CD4-positive, alpha-beta T cell treated with Interleukin-6 at 100 ng/mL for 8 hours (primary cell): Measurements from ENCODE around the gene TIGAR.

Source experiments
- DNase-seq: peaks from one replicate; pipeline ENCODE4 v3.0.0-alpha.2; 2020; ENCODE audit warnings: mixed read lengths, low spot score

Gene TIGAR

GRCh38 chr12:4303750-4304149 lies 17.3 kb upstream of the TIGAR start:
- DNase-seq: no peak

- DNase-seq: no peak
Observed at GRCh38 chr12:4307593-4308333, 13.2 kb upstream of the TIGAR start.

DNA sequence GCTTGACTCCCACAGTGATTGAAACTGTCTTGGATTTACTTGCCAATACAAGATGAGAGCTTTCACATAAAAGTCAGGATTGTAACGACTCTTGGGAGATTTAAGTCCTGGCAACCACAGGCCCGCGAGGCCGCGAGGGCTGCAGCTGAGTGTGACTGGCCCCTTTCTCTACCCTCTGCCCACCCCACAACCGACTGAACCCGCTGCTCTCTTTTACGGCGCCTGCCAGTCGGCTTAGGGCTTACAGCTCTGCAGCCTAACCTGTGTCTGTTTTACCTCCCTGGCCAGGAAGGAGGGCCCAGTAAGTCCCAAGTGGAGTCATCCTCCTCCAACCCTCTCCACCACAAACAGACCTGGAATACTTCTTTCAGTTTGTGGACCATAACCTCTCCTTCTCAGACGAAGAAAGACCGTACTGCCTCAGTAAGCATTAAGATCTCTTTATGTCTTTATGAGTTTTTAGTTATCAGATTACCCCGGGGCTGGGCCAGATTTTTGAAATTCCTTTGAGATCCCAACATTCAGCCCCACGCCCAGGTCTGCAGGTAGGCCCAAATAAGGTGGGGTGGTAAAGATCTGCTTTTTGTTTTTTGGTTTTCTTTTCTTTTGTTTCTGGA lies 12.6 kb upstream of the TIGAR start:
- DNase-seq: no peak

DNA sequence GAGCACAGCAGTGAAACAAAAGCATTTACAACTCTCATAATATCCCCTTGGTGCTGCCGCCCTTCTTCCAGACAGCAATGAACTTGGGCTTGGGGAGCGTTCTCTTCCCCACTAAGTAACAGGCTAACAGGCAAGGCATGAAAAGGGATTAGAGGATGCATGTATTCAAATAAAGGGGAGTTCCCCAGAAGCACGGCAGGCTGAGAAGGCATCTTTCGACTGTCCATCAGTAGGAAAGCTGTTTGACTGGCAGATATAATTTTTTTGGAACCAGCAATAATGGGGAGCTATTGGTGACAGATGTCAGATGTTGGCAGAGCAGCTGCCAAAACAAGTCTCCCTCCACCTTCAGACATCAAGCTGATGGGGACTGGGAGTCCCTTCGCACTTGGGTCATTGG lies 9.2 kb upstream of the TIGAR start:
- no peak for DNase-seq

DNA sequence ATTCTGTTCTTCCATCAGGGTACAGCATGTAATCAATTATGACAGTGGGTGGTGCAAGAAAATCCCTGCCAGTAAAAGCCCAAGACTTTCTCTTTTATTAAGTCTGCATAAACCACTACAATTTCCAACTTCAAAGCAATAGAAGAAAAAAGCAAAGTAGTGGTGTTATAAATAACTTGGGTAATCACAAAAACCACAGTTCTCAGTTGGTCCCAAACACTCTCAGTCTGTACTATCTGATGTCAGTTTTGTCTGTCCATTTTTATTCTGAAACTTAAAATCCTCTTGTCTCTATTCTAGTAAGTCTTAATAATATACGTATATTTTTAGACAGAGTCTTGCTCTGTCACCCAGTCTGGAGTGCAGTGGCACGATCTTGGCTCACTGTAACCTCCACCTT lies 8.8 kb upstream of the TIGAR start:
- no peak for DNase-seq

DNA sequence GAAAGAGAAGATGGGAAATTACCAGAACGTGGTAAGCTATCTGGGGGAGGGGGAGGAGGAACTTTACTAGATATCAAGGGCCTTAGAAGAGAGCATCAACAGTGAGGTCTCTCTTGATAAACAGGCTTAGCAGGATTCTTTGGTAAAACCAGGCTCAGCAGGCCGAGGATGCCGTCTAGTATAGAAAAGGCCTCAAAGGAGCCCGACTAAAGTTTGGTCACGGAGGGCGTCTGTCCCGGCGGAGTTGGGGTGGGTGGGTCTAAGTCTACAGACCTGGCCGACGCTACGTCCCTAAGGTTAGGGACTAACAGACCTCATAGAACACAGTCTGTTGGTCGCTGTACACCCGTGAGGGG lies 538 bp upstream of the TIGAR start:
- no peak for DNase-seq

GRCh38 chr12:4322726-4323125 lies 1.7 kb downstream of the TIGAR start:
- no peak for DNase-seq

DNA sequence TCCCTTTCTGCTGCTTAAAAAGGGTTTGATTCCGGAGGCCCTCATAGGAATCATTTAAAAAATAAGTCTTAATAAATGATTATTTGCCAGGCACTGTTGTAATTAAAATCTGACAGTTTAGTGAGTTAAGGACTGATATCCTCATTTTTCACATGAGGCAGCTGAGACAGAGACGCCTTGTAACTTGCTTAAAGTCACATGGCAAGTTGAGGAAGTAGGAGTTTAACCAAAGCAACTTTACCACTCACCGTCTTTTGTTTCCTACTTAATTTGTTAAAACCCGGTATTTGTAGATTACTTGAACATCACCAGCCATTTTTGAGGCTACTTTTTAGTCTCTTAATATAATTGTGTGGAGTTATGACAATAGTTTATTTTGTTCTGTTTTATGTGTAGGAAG lies 2.4 kb downstream of the TIGAR start:
- no peak for DNase-seq

DNA sequence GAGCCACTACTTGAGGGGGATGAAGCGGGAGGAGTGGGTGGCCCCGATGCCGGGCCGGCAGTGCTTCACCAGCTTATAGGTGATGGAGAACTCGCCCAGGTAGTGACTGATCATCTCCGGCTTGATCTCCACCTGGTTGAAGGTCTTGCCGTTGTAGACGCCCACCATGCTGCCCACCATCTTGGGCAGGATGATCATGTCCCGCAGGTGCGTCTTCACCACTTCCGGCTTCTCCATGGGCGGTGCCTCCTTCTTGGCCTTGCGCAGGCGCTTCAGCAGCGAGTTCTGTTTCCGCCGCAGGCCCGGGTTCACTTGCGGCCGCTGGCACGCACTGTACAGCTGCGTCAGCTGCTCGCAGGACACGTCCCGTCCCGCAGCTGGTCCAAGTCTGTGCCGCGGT lies 3.4 kb downstream of the TIGAR start:
- DNase-seq: no peak

- no peak for DNase-seq
Observed at GRCh38 chr12:4325966-4326365, 5.0 kb downstream of the TIGAR start.

DNA sequence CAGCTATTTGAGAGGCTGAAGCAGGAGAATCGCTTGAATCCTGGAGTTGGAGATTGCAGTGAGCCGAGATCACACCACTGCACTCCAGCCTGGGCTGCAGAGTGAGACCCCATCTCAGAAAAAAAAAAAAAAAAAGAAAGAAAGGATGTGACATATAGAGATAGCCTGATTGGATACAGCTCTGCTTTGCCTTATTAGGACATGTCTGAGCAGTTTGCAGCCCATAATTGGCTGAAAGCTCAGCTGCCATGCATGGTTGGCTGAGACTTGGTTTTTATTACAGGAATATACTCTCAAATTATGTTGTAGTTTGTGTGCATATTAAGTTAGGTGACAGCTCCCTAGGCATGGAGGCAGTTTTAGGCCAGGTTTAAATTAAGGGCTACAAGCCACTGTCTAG lies 6.3 kb downstream of the TIGAR start:
- DNase-seq: no peak

- no peak for DNase-seq
Observed at GRCh38 chr12:4330203-4330602, 9.2 kb downstream of the TIGAR start.

DNA sequence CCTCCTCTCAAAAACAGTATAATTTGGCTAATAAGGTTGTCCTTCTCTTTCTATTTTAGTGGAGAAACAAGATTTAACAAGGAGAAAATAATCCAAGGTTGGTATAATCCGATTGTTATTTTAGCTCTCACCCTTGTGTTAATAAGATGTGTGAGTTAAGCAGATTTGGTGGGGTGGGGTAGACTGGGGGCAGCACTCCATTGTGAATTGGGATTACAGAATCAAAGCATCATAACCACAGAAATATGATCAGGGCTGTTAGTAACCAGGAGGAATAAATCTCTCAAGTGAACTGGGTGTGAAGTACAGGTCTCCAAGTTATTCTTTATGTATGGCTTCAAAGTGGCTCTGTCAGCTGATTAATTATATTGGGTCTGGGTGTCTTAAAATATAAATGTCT lies 10.2 kb downstream of the TIGAR start:
- no peak for DNase-seq

DNA sequence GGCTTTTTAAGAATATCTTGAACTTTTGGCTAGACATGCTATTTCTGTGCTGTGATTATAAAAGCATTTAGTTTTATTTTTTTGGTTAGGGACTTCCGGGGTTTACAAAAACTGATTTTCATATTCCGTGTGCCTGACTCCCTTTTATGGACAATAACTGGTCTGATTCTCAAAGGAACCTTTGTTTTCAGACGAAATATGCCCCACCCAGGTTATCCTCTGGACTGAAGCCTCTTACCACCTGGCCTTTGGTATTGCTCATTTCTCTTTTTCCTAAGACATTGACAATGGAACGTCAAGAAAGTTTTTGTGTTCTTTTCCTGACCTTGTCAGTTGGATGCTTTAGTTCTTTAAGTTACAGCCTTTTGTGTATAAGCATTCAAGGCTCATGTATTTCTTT lies 10.8 kb downstream of the TIGAR start:
- no peak for DNase-seq

- no peak for DNase-seq
Observed at GRCh38 chr12:4346931-4347330, 25.9 kb downstream of the TIGAR start.

- peak; percentile 30 for DNase-seq
Observed at GRCh38 chr12:4353785-4354208, 32.8 kb downstream of the TIGAR start.

- no peak for DNase-seq
Observed at GRCh38 chr12:4355156-4356040, 34.4 kb downstream of the TIGAR start.

DNA sequence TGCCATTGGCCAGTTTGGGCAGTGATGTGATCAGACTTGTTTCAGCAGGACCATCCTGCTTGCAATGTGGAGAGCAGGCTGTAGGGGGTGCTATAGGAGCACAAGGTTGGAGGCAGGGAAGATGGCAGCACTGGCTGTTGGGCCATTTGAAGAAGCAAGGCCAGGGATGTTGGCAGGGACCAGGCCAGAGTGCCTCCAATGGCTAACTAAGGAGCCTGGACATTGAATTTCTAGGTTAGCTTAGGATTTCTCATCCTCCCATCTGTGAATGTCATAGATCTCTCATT lies 35.0 kb downstream of the TIGAR start:
- peak; percentile 5 for DNase-seq

- DNase-seq: no peak
Observed at GRCh38 chr12:4366090-4366489, 45.1 kb downstream of the TIGAR start.

DNA sequence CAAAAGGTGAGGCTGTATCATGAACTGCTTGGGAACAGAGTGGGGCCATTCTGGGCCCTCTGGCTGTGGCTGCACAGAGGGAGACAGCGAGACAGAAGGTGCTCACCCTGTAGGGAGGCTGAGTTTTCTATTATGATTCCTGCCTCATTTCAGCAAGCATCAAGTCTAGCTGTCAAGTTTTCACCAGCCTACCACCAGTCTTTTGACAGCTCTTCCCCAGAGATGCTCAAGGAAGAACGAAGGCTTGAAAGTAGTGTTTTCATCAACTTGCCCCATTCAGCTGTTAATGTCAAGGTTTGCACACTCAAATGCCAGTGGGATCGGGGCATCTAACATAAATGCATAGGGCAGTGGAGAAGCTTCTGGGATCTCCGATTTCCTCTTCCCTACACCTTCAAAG lies 48.5 kb downstream of the TIGAR start:
- DNase-seq: no peak

DNA sequence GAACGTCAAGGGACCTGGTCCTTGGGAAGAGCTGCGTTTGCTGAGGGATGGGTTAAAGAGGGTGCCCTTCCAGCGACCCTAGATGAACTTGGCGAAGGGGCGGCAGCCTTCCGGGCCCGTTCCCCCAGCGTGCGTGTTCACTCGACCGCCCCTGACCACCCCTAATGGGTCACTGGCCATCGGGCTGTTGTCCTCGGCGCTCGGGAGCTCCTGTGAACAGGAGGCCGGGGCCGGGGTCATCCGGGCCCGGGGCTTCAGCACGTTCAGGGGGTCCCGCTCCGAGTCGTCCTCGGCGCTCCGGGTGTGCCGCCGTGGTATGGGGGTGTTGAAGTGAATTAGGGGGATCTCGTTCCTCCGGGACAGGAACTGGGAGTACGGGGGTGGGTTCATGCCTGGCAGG lies 49.3 kb downstream of the TIGAR start:
- DNase-seq: no peak

DNA sequence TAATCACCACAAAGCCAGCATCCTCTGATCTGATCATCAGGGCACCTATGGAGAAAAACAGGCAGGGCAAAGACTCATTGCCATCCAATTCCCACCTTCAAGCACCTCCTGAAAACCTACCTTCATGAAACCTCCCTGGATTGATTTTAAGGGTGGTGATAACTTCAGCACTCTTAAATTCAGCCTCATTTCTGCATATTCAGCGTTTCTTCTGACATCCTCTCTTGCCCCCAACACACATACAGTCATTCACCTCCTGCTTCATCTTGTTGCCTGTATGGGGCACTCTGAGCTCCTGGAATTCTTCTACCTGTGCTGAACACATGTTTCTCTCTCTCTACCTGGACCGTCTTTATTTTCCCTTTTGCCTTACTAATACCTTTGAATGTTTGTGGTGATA lies 51.6 kb downstream of the TIGAR start:
- no peak for DNase-seq

DNA sequence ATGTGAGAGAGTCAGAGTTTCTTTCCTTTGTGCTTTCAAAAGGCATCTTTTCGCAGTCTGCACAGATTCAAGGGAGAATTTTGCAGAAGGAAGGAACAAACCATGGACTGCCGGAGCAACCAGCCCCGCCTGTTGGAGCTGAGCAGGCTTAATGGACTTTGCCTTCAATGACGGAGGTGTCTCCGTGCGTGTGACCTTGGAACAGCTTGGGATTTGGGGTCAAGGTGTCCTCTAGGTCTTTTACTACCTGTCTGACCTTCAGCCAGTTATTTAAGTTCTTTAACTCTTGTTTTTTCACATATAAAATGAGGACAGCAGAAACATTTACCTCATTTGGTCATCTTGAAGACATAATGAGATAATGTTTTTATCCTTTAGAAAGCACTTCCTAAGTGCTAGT lies 54.4 kb downstream of the TIGAR start:
- no peak for DNase-seq
